GM18861 (cell line): Measurements from ENCODE around the gene CAPN9.
"Not testable (repeated sequence)": the region's sequence is repeated elsewhere in the genome, so short reads cannot be mapped to it uniquely, and the experiment has no call there.

ENCODE experiments used
- ATAC-seq: cut with Tn5 transposase; IDR thresholded peaks from one replicate; pipeline ENCODE4 v1.9.1; 2021; ENCODE audit not compliant: unreplicated experiment

CAPN9 gene

DNA sequence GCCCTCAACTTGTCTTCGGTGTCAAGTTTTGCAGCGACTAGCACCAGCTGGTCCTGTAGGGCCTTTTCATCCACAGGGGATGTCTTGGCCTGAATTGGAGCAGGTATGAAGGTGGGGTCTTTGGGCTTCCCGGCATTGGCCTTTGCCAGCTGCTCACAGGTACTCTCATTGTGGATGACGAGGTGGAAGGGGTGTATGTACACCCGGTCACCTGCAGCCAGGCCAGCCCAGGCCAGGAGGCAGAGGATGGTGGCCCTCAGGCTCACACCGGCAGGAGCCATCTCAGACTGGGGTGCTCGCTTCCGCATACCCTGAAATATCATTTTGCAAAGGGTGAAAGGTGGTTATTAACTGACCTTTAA lies 36.7 kb upstream of the CAPN9 start:
- ATAC-seq, result no peak

GRCh38 chr1:230711245-230711644 lies 35.9 kb upstream of the CAPN9 start:
- no peak for ATAC-seq

GRCh38 chr1:230712470-230712942 lies 34.7 kb upstream of the CAPN9 start:
- no peak for ATAC-seq

DNA sequence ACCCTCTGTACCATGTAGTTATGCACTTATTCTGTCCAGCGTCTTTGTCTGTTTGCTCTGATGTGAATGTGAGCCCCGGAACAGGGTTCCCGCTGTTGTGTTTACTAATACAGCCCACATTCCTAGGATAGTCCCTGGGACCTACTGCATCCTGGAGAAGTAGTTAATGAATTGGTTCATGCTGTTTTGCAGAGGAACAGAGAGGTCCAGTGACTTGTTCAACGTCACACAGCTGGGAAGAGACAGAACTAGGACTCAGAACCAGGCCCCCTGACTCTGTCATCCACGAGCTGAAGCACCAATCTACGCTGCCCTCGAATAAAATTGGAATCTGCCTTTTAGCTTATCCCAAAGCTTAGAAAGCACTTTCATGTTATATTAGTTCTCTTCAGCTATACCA lies 34.0 kb upstream of the CAPN9 start:
- ATAC-seq, result no peak

DNA sequence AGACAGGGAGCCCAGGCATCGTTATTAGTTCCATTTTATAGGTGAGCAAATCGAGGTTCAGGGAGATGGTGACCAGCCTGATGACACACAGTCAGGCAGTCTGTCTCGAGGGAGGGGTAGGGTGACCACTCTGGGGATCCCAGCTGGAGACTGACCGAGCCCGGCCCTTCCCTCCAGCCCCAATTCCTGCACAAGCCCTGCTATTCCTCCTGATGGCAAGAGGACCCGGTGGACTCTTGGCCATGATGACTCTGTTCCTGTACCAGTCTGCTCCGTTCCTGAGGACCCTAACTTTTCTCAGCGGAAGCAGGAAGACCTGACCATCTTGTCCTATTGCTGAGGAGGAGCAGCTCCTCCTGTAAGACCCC lies 33.7 kb upstream of the CAPN9 start:
- no peak for ATAC-seq

- no peak for ATAC-seq
Measured at GRCh38 chr1:230713915-230714764, 33.0 kb upstream of the CAPN9 start, which contains the start of gene AGT. AGT (minus strand) TSS chr1:230714122; CDS start chr1:230710823, 3,299 bp downstream.

DNA sequence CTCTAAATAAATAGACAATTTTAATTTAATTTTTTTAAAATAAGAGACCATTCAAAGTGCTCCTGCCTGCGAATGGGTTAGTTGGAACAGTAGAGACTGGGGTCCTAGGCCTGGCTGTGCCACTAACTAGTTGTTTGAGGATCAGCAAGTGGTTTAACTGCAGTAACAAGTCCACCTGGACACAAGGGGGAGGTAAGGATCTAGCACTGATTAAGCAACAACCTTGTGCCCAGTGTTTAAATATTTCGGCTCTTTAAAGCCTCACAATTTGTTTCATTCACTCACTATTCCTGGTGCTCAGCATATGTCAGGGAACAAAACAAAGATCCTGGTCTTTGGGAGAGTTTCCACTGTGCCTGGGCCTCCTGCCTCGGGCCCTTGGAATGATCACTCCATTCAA lies 31.7 kb upstream of the CAPN9 start:
- ATAC-seq, result no peak

DNA sequence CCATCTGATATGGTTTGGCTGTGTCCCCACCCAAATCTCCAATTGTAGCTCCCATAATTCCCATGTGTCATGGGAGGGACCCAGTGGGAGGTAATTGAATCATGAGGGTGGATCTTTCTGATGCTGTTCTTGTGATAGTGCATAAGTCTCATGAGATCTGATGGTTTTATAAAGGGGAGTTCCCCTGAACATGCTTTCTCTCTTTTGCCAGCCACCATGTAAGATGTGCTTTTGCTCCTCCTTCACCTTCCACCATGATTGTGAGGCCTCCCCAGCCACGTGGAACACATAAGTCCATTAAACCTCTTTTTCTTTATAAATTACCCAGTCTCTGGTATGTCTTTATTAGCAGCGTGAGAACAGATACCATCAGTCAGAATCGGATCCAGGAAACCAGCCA lies 30.7 kb upstream of the CAPN9 start:
- not testable (repeated sequence) for ATAC-seq

GRCh38 chr1:230717251-230717650 lies 29.9 kb upstream of the CAPN9 start:
- no peak for ATAC-seq

DNA sequence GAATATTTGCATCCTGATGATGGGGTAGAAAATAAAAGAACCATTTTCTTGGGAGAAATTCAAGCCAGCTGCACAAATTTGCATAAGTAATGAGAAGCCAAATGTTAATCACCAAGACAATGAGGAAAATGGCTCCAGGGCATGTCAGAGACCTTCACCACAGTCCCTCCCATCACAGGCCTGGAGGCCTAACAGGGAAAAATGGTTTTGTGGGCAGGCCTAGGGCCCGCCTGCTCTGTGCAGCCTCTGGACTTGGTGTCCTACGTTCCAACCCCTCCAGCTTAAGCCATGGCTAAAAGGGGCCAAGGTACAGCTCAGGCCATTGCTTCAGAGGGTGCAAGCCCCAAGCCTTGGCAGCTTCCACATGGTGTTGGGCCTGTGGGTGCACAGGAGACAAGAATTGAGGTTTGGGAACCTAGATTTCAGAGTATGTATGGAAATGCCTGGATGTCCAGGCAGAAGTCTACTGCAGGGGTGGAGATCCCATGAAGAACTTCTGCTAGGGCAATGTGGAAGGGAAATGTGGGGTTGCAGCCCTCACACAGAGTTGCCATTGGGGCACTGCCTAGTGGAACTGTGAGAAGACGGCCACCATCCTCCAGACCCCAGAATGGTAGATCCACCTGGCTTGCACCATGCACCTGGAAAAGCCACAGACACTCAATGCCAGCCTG lies 25.2 kb upstream of the CAPN9 start:
- not testable (repeated sequence) for ATAC-seq

- no peak for ATAC-seq
Measured at GRCh38 chr1:230725256-230726012, 21.8 kb upstream of the CAPN9 start.

DNA sequence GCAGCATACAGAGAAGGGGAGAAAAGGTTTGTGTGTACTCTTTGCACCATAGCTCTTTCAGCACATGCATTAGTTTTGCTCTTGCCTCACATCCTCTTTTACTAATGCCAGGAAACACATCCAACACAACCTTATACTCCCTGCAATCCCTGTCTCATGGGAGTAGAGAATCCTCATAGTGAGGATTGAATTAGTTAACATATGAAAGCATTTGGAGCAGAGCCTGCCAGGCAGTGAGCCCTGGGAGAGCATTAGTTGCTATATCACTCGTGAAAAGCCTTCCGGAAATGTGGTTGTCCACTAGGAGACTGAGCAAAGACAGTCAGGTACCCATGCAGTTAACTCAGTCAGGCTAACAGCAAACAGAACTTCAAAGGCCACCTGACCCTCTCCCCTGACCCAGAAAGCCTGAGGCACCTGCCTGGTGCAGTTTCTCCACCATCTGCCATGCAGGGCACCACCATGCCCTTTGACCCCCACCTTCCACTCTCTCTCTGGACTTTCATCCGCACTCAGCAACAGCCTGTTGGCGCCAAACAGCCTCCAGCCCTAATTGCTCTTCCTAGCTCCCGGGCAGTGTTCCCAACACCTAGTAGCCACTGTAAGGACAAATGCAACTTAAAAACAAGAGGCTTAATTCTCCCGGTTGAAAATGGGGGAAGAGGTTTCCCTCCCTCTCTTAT lies 18.3 kb upstream of the CAPN9 start:
- no peak for ATAC-seq

GRCh38 chr1:230730977-230731376 lies 16.2 kb upstream of the CAPN9 start:
- ATAC-seq, result no peak

GRCh38 chr1:230735447-230735846 lies 11.7 kb upstream of the CAPN9 start:
- no peak for ATAC-seq

- ATAC-seq, result no peak
Measured at GRCh38 chr1:230737622-230738262, 9.4 kb upstream of the CAPN9 start.

DNA sequence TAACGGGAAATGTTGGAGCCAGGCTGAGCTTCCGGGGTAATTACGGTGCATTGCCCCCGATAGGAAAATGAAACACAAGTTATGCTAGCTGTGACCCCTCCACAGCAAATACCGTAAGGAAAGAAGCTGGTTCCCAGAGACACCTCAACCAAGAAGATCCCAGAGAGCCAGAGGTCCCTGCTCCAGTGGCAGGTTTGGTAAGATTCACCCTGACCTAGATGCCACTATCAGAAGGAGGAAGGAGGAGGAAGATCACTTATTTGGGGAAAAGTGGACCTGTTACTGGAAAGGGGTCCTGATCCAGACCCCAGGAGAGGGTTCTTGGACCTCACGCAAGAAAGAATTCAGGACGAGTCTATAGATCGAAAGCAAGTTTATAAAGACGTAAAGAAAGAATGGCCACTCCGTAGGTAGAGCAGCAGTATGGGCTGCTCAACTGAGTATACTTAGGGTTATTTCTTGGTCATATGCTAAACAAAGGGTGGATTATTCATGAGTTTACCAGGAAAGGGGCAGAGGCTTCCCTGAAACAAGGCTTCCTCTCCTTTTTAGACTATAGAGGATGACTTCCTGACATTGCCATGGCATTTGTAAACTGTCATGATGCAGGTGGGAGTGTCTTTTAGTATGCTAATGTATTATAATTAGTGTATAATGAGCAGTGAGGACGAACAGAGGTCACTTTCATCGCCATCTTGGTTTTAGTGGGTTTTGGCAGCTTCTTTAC lies 7.5 kb upstream of the CAPN9 start:
- no peak for ATAC-seq

DNA sequence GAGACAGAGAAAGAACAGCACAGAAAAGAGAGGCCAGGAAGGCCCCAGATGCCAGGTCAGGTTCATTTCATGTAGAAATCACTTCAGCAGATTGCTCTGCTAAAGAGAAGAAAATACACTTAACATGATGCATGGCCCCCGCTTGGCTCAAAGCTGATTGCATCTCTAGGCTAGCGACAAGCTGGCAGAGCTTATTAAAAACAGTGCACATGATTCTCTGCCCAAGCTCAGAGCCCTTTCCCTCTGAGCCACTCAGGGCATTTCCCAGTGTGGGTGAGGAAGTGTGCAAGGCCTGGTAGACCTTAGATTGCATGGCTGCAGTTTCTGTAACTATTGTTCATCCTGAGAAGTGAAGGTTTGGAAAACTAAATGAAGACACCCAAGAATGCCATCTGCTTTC lies 3.3 kb upstream of the CAPN9 start:
- ATAC-seq, result no peak

DNA sequence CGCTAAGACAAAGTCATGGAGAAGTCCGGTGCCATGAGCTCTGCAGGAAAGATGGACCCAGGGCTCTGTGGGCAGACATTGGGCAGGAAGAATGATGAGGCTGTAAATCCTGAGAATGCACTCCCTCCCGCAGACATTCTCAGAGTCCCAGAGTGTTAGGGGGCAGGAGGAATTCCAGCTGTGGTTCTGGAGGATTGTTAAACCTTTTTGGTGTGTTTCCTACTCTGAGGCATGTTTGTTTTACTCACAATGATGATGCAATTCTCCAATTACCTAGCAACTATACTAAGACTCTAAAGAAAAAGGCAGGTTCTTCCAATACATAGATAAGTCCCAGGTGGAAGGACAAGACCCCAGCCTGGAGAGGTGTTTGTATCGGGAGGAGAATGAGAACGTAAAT lies 2.8 kb upstream of the CAPN9 start:
- ATAC-seq, result no peak

- no peak for ATAC-seq
Measured at GRCh38 chr1:230745071-230745470, 2.1 kb upstream of the CAPN9 start.

- ATAC-seq, result no peak
Measured at GRCh38 chr1:230746617-230747016, 571 bp upstream of the CAPN9 start.
